Fibroblast of skin of left biceps (primary cell): ENCODE measurements around the gene RNF212.

Experiments
- DNase-seq, 2 experiments: peaks; one replicate each; pipeline ENCODE4 v3.0.0-alpha.2; 2013; ENCODE audit warnings: low read depth in 2 of 2

The RNF212 gene

DNA sequence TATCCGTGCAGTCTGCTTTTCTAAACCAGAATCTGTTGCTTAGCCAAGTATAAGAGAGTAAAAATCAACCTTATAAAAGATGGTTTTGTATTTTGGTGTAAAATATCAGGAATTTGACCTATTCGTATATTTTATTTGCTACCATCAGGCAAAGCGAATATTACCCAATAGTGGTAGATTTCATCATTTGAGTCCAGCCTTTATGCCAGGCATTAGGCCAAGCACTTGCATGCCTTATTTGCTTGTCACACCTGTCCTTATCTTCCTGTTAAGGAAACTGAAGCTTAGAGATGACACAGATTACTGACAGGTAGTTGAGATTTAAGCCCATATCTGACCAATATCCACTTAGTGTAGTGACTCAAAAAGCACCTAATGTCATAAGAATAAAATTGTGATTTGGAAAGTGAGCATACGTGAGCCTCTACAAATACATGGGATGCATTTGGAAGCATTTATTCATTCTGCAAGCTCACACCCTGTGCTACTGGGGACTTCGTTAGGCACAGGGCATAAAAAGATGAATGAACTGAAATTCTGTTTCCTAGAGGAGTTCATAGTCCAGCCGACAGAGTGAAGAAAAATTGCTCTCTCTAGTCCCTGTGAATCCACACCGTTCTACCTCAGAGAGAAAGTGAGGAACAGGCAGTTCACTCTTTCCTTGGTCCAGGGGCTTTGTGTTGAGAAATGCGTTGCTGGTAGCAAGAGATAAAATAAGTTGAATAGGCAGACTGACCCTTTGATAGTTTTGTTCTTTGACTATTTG, 2.3 kb upstream of the RNF212 start:
- DNase-seq, result no peak

DNA sequence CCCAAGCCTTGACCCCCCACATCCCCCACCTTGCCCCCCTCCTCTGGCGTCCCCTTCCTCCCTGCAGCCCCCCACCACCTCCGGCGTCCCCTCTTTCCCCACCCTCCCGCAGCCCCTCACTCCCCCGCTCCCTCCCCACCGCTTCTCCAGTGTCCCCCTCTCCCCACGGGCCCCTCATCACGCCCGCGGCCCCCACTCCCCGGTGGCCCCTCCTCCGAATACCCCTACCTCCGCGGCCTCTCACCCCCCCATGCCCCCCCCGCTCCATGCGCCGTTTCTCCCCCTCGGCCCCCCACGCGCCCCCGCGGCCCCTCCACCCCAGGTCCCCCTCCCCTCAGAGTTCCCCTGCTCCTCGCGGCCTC, 562 bp downstream of the RNF212 start:
- DNase-seq, result no peak

- DNase-seq, result no peak
These were observed 1.1 kb downstream of the RNF212 start for GRCh38 chr4:1112174-1112820.

DNA sequence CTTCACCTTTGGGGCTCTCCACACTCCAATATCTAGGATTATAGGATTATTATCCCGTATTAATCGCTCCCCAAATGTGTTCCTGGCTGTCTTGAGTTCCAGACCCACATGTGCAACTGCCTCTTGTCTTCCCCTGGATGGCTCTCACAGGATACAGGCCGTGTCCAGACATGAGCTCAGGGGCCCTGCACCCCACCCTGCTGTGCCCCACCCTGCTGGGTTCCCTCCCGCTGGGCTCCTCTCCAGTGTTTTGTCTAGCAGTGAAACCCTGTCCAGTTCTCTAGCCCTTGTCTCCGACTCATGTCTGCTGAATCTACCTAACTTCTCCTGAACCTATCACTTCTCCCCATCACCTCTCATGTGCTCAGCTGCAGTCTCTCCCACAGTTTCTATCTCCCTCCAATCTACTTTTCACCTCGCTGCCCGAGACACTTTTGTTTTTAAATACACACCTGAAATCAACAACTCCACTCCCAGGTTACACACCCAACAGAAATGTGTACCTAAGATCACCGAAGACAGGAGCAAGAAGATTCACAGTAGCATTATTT, 2.0 kb downstream of the RNF212 start:
- DNase-seq, result no peak

GRCh38 chr4:1109898-1110506, 3.4 kb downstream of the RNF212 start:
- no peak for DNase-seq

GRCh38 chr4:1109333-1109732, 4.0 kb downstream of the RNF212 start:
- no peak for DNase-seq

DNA sequence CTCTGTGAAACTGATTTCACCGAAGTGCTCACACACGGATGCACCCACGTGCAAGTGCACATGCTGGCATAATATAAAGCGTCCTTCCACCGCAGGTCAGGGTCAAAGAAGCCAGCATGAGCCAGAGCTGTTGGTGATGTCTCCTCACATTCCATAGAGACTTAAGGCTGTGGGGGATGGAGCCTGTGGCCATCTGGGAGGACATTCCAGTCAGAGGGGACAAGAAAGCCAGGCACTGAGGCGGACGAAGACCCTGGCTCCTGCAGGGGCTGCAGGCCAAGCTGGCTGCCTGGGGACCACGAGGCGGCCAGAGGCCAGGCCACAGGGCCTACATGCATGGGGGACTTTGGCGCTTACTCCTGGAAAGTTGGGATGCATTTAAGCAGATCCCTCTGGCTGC, 7.7 kb downstream of the RNF212 start:
- no peak for DNase-seq

DNA sequence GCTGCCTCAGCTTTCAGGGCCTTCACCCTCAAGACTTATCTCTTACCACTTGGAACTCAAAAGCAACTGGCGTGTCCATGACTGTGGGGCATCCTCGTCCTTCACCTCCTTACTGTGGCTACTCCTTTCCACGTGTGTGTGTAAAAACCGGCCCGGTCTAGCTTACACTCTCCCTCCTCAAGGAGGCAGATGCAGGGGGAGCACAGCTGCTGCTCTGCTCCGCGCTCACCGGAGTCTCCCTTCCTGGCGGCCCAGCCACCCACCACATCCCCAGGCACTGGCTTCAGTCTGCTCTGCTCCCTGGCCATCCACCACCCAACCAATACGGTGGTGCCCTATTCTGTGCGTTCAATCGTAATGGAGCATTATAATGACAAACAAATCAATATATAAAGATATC, 8.3 kb downstream of the RNF212 start:
- no peak for DNase-seq

DNA sequence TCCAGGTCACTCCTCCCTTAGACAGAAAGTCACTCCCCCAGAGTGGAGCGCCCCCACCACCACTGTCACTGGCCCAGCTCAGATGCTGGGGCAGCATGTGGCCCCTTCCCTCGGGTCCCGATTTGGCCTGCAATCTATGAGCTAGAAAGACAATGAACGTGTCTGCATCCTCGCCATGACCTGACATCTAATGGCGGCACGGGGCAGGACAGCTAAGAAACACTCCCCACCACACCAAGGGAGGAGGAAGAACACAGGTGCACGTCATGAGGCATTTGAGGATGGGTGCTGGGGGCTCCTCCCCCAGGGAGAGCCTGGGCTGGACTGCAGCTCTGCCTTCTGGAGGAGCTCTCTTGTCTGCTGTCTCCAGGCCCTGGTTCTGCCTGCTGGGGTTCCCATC, 8.7 kb downstream of the RNF212 start:
- no peak for DNase-seq

DNA sequence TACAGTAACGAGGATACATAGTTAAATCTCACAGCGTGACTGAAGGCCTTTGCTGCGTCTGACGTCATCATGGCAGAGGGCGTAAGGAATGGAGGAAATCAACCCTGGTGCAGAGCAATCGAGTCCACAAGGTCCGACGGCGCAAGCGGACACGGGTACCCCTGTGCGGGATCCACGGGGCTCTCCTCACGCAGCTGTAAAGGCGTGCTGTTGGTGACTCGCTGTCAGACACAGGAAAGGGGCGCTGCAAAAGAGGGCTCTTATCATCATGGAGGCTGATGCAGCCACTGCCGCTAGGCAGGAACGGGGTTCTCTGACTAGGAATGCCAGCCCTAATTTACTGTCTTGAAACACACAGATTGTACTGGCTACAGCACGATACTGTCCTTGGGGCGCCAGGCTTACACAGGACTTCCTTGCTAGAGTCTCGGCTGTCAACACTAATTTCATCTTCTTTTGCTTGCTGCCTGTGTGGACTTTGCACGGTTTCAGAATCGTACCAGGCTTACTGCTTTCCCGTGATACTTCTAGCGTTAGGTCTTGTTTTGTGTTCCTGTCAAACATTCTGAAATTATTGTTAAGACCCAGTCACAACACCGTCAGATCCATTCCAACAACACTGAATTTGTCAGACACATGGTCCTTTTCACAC, 13.6 kb downstream of the RNF212 start:
- DNase-seq, result no peak

GRCh38 chr4:1099270-1099669, 14.1 kb downstream of the RNF212 start:
- DNase-seq, result no peak

DNA sequence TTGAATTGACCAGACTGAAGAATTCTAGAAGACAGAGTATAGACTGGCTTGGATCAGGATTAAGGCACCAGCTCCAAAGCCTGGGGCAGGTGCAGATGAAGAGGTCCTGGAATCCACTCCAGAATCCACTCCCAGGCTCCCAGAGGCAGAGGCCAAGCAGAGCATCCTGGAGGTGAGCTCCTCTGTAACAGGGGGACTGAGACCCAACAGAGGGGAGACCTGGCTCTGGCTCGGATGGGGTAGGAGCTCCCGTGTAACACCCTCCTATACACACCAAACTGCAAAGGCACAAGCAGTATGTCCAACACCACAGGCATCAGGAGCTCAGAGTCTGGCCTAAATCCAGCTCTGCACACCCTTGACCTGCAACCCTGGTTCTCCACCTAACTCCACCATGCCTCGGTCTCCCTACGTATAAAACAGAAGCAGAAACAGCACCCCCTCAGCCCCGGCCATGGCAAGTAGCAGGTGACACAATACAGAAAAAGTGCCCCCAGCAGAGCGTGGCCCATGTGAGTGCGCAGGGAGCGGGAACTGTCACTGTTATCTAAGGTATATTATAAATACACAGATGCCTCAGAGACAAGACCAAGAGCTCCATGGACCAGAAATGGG, 14.9 kb downstream of the RNF212 start:
- no peak for DNase-seq

DNA sequence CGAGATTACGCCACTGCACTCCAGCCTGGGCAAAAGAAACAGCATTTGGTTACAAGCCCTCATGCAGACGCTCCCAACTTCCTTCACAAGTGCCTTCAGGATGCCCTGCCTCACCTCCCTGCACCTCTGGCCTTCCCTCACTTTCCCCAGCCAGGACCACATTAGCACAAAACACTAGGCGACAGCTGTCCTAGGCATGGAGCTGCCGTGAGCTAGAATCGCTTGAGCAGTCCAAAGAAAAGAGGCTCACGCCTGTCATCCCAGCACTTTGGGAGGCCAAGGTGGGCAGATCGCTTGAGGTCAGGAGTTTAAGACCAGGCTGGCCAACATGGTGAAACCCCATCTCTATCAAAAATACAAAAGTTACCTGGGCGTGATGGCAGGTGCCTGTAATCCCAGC, 15.8 kb downstream of the RNF212 start:
- no peak for DNase-seq

GRCh38 chr4:1096841-1097240, 16.5 kb downstream of the RNF212 start:
- DNase-seq, result no peak

GRCh38 chr4:1094336-1094690, 19.1 kb downstream of the RNF212 start:
- DNase-seq, result no peak

- no peak for DNase-seq
These were observed 19.7 kb downstream of the RNF212 start for GRCh38 chr4:1093391-1094335.

DNA sequence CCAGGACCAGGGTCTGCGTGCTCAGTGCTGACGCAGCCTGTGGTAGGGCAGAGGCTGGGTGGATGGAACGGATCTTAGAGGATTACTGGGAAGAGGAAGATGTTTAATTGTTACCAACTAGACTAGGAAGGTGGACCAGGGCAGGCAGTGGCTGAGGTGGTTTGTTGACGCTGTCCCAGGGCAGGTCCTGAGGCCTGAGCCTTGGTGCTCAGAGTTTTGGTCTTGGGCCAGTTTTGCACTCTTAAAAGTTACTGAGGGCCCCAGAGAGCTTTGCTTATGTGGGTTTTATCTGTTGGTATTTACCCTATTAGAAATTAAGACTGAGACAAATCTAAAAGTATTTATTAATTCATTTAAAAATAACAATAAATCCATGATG, 20.4 kb downstream of the RNF212 start:
- no peak for DNase-seq

- DNase-seq, result no peak
These were observed 21.1 kb downstream of the RNF212 start for GRCh38 chr4:1092026-1092982.

GRCh38 chr4:1091561-1091995, 21.8 kb downstream of the RNF212 start:
- DNase-seq, result no peak
